HG03354 (cell line): ENCODE measurements around the gene DDIT3.

Source experiments
- ATAC-seq: cut with Tn5 transposase; IDR thresholded peaks from one replicate; pipeline ENCODE4 v1.9.1; 2021; ENCODE audit warnings: mild to moderate bottlenecking; ENCODE audit not compliant: unreplicated experiment, poor library complexity, severe bottlenecking

Gene DDIT3

GRCh38 chr12:57473886-57474285, 46.4 kb downstream of the DDIT3 start:
- ATAC-seq = no peak

GRCh38 chr12:57473392-57473791, 46.9 kb downstream of the DDIT3 start:
- ATAC-seq = no peak

- no peak for ATAC-seq
These were observed 47.9 kb downstream of the DDIT3 start for GRCh38 chr12:57472391-57472790.

GRCh38 chr12:57471661-57472060, 48.7 kb downstream of the DDIT3 start:
- ATAC-seq = no peak

- ATAC-seq = no peak
These were observed 49.2 kb downstream of the DDIT3 start for GRCh38 chr12:57470970-57471656.

GRCh38 chr12:57470286-57470969, 49.9 kb downstream of the DDIT3 start:
- ATAC-seq = no peak

GRCh38 chr12:57469296-57470164, 50.8 kb downstream of the DDIT3 start:
- ATAC-seq = no peak

- ATAC-seq = no peak
These were observed 52.4 kb downstream of the DDIT3 start for GRCh38 chr12:57467915-57468314.

GRCh38 chr12:57467212-57467874, 53.0 kb downstream of the DDIT3 start:
- ATAC-seq = no peak
